ENCODE data around the gene MRPL24.

MRPL24 gene

GRCh38 chr1:156706657-156707416 is 34.1 kb downstream of the MRPL24 start:
- DNase-seq (ENCODE audit: low read depth, low spot score), result no peak
- POLR2A ChIA-PET, result interaction anchor here (0.6 to 2.5 kb wide), 6 partner anchors 16 to 46 kb away, joined by 3 to 8 read pairs (median 4); partner anchors contain the start of genes HDGF, ISG20L2 and METTL25B
- H3K4me3 ChIP-seq (ENCODE audit: low read depth, low read length), result peak overlapping the region; percentile 18
- TF ChIP-seq CTCF (IDR thresholded peaks at IDR 0.05; ENCODE audit: insufficient read depth, low read length, missing control alignments), result no peak
- CTCF ChIA-PET, result interaction anchor here (0.5 to 49.8 kb wide), 19 partner anchors 11 to 220 kb away, joined by 3 to 2951 read pairs (median 4); partner anchors contain the start of genes CRABP2, ISG20L2, METTL25B and NES

- ChIA-PET CTCF (interaction anchor here (0.6 to 49.8 kb wide), 22 partner anchors 11 to 211 kb away, joined by 3 to 2951 read pairs (median 4); partner anchors contain the start of genes CRABP2, HAPLN2, ISG20L2 and METTL25B), POLR2A (interaction anchor here (0.6 to 2.5 kb wide), 5 partner anchors 15 to 45 kb away, joined by 3 to 8 read pairs (median 3); partner anchors contain the start of gene HDGF)
- H3K4me3 ChIP-seq (ENCODE audit: low read depth, low read length), result peak overlapping the region; percentile 55
- no peak for DNase-seq (ENCODE audit: low read depth, low spot score)
- peak; percentile 88 for TF ChIP-seq CTCF (IDR thresholded peaks at IDR 0.05; ENCODE audit: insufficient read depth, low read length, missing control alignments)
These were observed 34.8 kb downstream of the MRPL24 start for GRCh38 chr1:156705918-156706656.

- DNase-seq (ENCODE audit: low read depth, low spot score), result no peak
- peak within 1 kb of the TSS; percentile 55 for H3K4me3 ChIP-seq (ENCODE audit: low read depth, low read length)
- POLR2A ChIA-PET, result interaction anchor here (0.7 to 2.5 kb wide), 4 partner anchors 14 to 44 kb away, joined by 3 to 8 read pairs (median 4); no protein-coding TSS in a partner anchor
- TF ChIP-seq CTCF (IDR thresholded peaks at IDR 0.05; ENCODE audit: insufficient read depth, low read length, missing control alignments), result no peak
- CTCF ChIA-PET, result interaction anchor here (0.7 to 49.8 kb wide), 15 partner anchors 11 to 212 kb away, joined by 3 to 2951 read pairs (median 6); partner anchors contain the start of genes CRABP2, HAPLN2, ISG20L2 and METTL25B
These were observed 35.5 kb downstream of the MRPL24 start, which contains the start of gene CRABP2 for GRCh38 chr1:156705321-156705917. TSS of gene CRABP2 (minus strand) at chr1:156705583. CDS start at chr1:156705446, 137 bp downstream.

- CTCF ChIA-PET, result interaction anchor here (1.3 to 49.8 kb wide), 9 partner anchors 11 to 155 kb away, joined by 3 to 2951 read pairs (median 9); partner anchors contain the start of genes CRABP2, ISG20L2, METTL25B and NES
- peak overlapping the region; percentile 55 for H3K4me3 ChIP-seq (ENCODE audit: low read depth, low read length)
- TF ChIP-seq CTCF (IDR thresholded peaks at IDR 0.05; ENCODE audit: insufficient read depth, low read length, missing control alignments), result no peak
- DNase-seq (ENCODE audit: low read depth, low spot score), result no peak
- POLR2A ChIA-PET, result interaction anchor here (2.5 kb wide), 1 partner anchor 14 kb away, joined by 8 read pairs; no protein-coding TSS in a partner anchor
These were observed 36.0 kb downstream of the MRPL24 start for GRCh38 chr1:156704930-156705320.

- ChIA-PET CTCF (interaction anchor here (1.2 to 49.8 kb wide), 6 partner anchors 10 to 156 kb away, joined by 5 to 2951 read pairs (median 19); partner anchors contain the start of genes CRABP2, ISG20L2, METTL25B and NES), POLR2A (interaction anchor here (2.5 kb wide), 1 partner anchor 13 kb away, joined by 8 read pairs; no protein-coding TSS in a partner anchor)
- peak overlapping the region; percentile 55 for H3K4me3 ChIP-seq (ENCODE audit: low read depth, low read length)
- TF ChIP-seq CTCF (IDR thresholded peaks at IDR 0.05; ENCODE audit: insufficient read depth, low read length, missing control alignments), result no peak
- DNase-seq (ENCODE audit: low read depth, low spot score), result no peak
These were observed 36.6 kb downstream of the MRPL24 start for GRCh38 chr1:156704166-156704711.

All from AG04449 (cell line).